ENCODE results near the gene SMIM22. TPM values are rescaled to one million over a fixed set of nuclear protein-coding genes. Genes with fewer than 3 reads are reported as not detected.

Gene SMIM22
- total and polyA plus RNA-seq, 7 experiments from 2014 or later = not detected

- H3K4me3 ChIP-seq (ENCODE audit: low read length) = peak overlapping the region; percentile 79
- Mint-ChIP-seq H3K9me3 (no peaks in the 10 kb centered on the region), H3K4me3 (peak overlapping the region; percentile 81 to 86 (median 86)), H3K36me3 (peaks cover 3 to 11% (median 6%) of the 10 kb centered on the region in 5 donors), H3K4me1 (peaks cover 7 to 19% (median 12%) of the 10 kb centered on the region in 7 donors), H3K27me3 (no peaks in the 10 kb centered on the region), H3K27ac (peak overlapping the region in 8 of 9 donors; percentile 36 to 84 (median 74))
- H3K4me1 ChIP-seq (ENCODE audit: control insufficient read depth in 2 of 2, insufficient read depth in 2 of 2, low read length in 2 of 2) = peaks cover 10 to 18% of the 10 kb centered on the region in 2 donors
- H3K27ac ChIP-seq (ENCODE audit: low read depth, low read length) = peak overlapping the region; percentile 60
- H3K9me3 ChIP-seq (ENCODE audit: control insufficient read depth in 2 of 3, low read length in 3 of 3) = no peaks in the 10 kb centered on the region
- peaks cover 0 to 27% (median 3%) of the 10 kb centered on the region in 3 experiments for H3K36me3 ChIP-seq (ENCODE audit: control insufficient read depth in 2 of 3, insufficient read depth in 3 of 3, low read length in 3 of 3)
- ATAC-seq (peak; percentile 93), DNase-seq (peak; percentile 82 to 97 (median 93))
- ChIA-PET CTCF (interaction anchor here (0.5 to 0.9 kb wide), 4 partner anchors 15 to 186 kb away, joined by 3 to 4 read pairs (median 3); partner anchors contain the start of genes ANKS3 and DNAAF8), POLR2A (interaction anchor here (1.0 to 3.3 kb wide), 6 partner anchors 34 to 187 kb away, joined by 4 to 27 read pairs (median 14); partner anchors contain the start of genes ANKS3, DNAAF8, GLYR1 and UBN1)
- no peaks in the 10 kb centered on the region for H3K27me3 ChIP-seq (ENCODE audit: control insufficient read depth in 2 of 2, insufficient read depth in 2 of 2, low read length in 2 of 2)
- intact Hi-C loops (cut with micrococcal nuclease) = loop anchor here (1.0 to 10.0 kb wide), 15 partner anchors 34 to 1648 kb away; partner anchors contain the start of genes ANKS3 (in 2 of the 2), DNAAF8 (in 2 of the 2), GLYR1 (in 2 of the 2) and MGRN1 (in 2 of the 2)
Measured at GRCh38 chr16:4802659-4803287, 7.6 kb downstream of the SMIM22 start.

DNA sequence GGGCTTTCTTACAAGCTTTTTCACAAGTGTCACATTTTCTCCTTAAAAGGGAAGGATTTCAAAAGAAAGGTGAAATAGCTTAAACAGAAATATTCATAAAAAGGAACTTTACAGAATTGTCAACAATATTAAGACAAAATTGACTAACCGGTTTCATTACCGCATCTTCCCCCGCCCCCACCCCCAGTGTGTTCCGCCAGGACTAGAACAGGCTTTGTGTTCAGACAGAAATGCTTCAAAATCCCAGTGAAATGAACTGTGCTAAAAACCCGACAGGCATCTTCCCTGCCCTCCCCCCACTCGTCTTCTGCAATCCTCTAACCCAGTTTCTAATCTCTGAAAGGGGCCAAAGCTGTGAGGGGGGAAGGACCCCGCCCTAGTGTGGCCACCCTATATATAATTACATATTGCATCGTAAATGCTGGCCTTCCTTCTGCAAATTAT is 8.3 kb downstream of the SMIM22 start:
- no peaks in the 10 kb centered on the region for H3K9me3 ChIP-seq (ENCODE audit: control insufficient read depth in 2 of 3, low read length in 3 of 3)
- intact Hi-C loops (cut with micrococcal nuclease) = loop anchor here (2.0 to 10.0 kb wide), 5 partner anchors 153 to 1649 kb away; partner anchors contain the start of gene MGRN1 (in 1 of the 2)
- Mint-ChIP-seq H3K27ac (peak overlapping the region in 7 of 9 donors; percentile 40 to 84 (median 73)), H3K27me3 (no peaks in the 10 kb centered on the region), H3K36me3 (peaks cover 3 to 12% (median 6%) of the 10 kb centered on the region in 5 donors), H3K4me1 (peaks cover 7 to 19% (median 12%) of the 10 kb centered on the region in 7 donors), H3K9me3 (no peaks in the 10 kb centered on the region), H3K4me3 (peak overlapping the region in 9 of 10 donors; percentile 44 to 86 (median 86))
- CTCF ChIA-PET = interaction anchor here (0.7 to 0.9 kb wide), 3 partner anchors 14 to 186 kb away, joined by 3 to 4 read pairs (median 3); no protein-coding TSS in a partner anchor
- peak overlapping the region; percentile 60 for H3K27ac ChIP-seq (ENCODE audit: low read depth, low read length)
- no peaks in the 10 kb centered on the region for H3K27me3 ChIP-seq (ENCODE audit: control insufficient read depth in 2 of 2, insufficient read depth in 2 of 2, low read length in 2 of 2)
- no peak for ATAC-seq
- peaks cover 10 to 18% of the 10 kb centered on the region in 2 donors for H3K4me1 ChIP-seq (ENCODE audit: control insufficient read depth in 2 of 2, insufficient read depth in 2 of 2, low read length in 2 of 2)
- no peak for DNase-seq
- H3K4me3 ChIP-seq (ENCODE audit: low read length) = peak overlapping the region; percentile 79
- H3K36me3 ChIP-seq (ENCODE audit: control insufficient read depth in 2 of 3, insufficient read depth in 3 of 3, low read length in 3 of 3) = peaks cover 0 to 22% (median 3%) of the 10 kb centered on the region in 3 experiments
- POLR2A ChIA-PET = interaction anchor here (0.6 to 3.3 kb wide), 7 partner anchors 35 to 382 kb away, joined by 3 to 27 read pairs (median 11); partner anchors contain the start of genes ANKS3, DNAAF8, GLYR1 and UBN1

- H3K4me1 Mint-ChIP-seq = peaks cover 7 to 19% (median 12%) of the 10 kb centered on the region in 7 donors
- no peak for ATAC-seq
- POLR2A ChIA-PET = interaction anchor here (0.5 to 3.3 kb wide), 4 partner anchors 22 to 382 kb away, joined by 3 to 27 read pairs (median 7); partner anchors contain the start of genes GLYR1 and UBN1
Measured at GRCh38 chr16:4803898-4804762, 9.0 kb downstream of the SMIM22 start.

GRCh38 chr16:4805231-4805630 is 10.1 kb downstream of the SMIM22 start:
- H3K4me3 ChIP-seq (ENCODE audit: low read length) = no peak overlapping the region
- no peak for DNase-seq
- Mint-ChIP-seq H3K27me3 (no peaks in the 10 kb centered on the region), H3K4me3 (no peak overlapping the region), H3K9me3 (no peaks in the 10 kb centered on the region), H3K27ac (peak overlapping the region in 3 of 9 donors; percentile 9 to 49 (median 46)), H3K36me3 (peaks cover 3 to 12% (median 6%) of the 10 kb centered on the region in 5 donors), H3K4me1 (peaks cover 6 to 19% (median 12%) of the 10 kb centered on the region in 7 donors)
- no peaks in the 10 kb centered on the region for H3K27me3 ChIP-seq (ENCODE audit: control insufficient read depth in 2 of 2, insufficient read depth in 2 of 2, low read length in 2 of 2)
- no peak overlapping the region for H3K27ac ChIP-seq (ENCODE audit: low read depth, low read length)
- H3K4me1 ChIP-seq (ENCODE audit: control insufficient read depth in 2 of 2, insufficient read depth in 2 of 2, low read length in 2 of 2) = peaks cover 10 to 18% of the 10 kb centered on the region in 2 donors
- peaks cover 0 to 39% (median 3%) of the 10 kb centered on the region in 3 experiments for H3K36me3 ChIP-seq (ENCODE audit: control insufficient read depth in 2 of 3, insufficient read depth in 3 of 3, low read length in 3 of 3)
- CTCF ChIA-PET = no interaction called here
- no peaks in the 10 kb centered on the region for H3K9me3 ChIP-seq (ENCODE audit: control insufficient read depth in 2 of 3, low read length in 3 of 3)
- intact Hi-C loops (cut with micrococcal nuclease) = loop anchor here in 1 of 2 donors (10.0 kb wide), 1 partner anchor 1650 kb away; no protein-coding TSS in a partner anchor
- POLR2A ChIA-PET = no interaction called here
- ATAC-seq = no peak

More at GRCh38 chr16:4803898-4804762, 9.0 kb downstream of the SMIM22 start:
- no peak overlapping the region for H3K4me3 ChIP-seq (ENCODE audit: low read length)
- H3K36me3 ChIP-seq (ENCODE audit: control insufficient read depth in 2 of 3, insufficient read depth in 3 of 3, low read length in 3 of 3) = peaks cover 0 to 28% (median 3%) of the 10 kb centered on the region in 3 experiments
- H3K27ac ChIP-seq (ENCODE audit: low read depth, low read length) = no peak overlapping the region
- DNase-seq = no peak
- no peaks in the 10 kb centered on the region for H3K27me3 ChIP-seq (ENCODE audit: control insufficient read depth in 2 of 2, insufficient read depth in 2 of 2, low read length in 2 of 2)
- H3K9me3 ChIP-seq (ENCODE audit: control insufficient read depth in 2 of 3, low read length in 3 of 3) = no peaks in the 10 kb centered on the region
- Mint-ChIP-seq H3K27ac (peak overlapping the region in 2 of 9 donors; percentile 34 to 37), H3K9me3 (no peaks in the 10 kb centered on the region), H3K27me3 (no peaks in the 10 kb centered on the region), H3K36me3 (peaks cover 3 to 12% (median 6%) of the 10 kb centered on the region in 5 donors), H3K4me3 (peak overlapping the region in 5 of 10 donors; percentile 27 to 81 (median 59))
- peaks cover 10 to 18% of the 10 kb centered on the region in 2 donors for H3K4me1 ChIP-seq (ENCODE audit: control insufficient read depth in 2 of 2, insufficient read depth in 2 of 2, low read length in 2 of 2)
- intact Hi-C loops (cut with micrococcal nuclease) = loop anchor here (2.0 to 10.0 kb wide), 5 partner anchors 153 to 1649 kb away; partner anchors contain the start of gene MGRN1 (in 1 of the 2)
- CTCF ChIA-PET = no interaction called here

- no peak overlapping the region for H3K4me3 ChIP-seq (ENCODE audit: low read length)
- peak overlapping the region in 1 of 9 donors; percentile 19 for H3K27ac Mint-ChIP-seq
- DNase-seq = no peak
- H3K4me1 Mint-ChIP-seq = peaks cover 0 to 15% (median 5%) of the 10 kb centered on the region in 7 donors
- H3K27me3 Mint-ChIP-seq = no peaks in the 10 kb centered on the region
- no peaks in the 10 kb centered on the region for H3K9me3 ChIP-seq (ENCODE audit: control insufficient read depth in 2 of 3, low read length in 3 of 3)
- H3K36me3 Mint-ChIP-seq = peaks cover 3 to 15% (median 6%) of the 10 kb centered on the region in 5 donors
- H3K4me3 Mint-ChIP-seq = no peak overlapping the region
- no peaks in the 10 kb centered on the region for H3K27me3 ChIP-seq (ENCODE audit: control insufficient read depth in 2 of 2, insufficient read depth in 2 of 2, low read length in 2 of 2)
- CTCF ChIA-PET = interaction anchor here (0.6 kb wide), 1 partner anchor 62 kb away, joined by 3 read pairs; no protein-coding TSS in a partner anchor
- POLR2A ChIA-PET = interaction anchor here (0.6 kb wide), 2 partner anchors 9 to 1759 kb away, joined by 3 to 4 read pairs; no protein-coding TSS in a partner anchor
- no peak overlapping the region for H3K27ac ChIP-seq (ENCODE audit: low read depth, low read length)
- no peaks in the 10 kb centered on the region for H3K9me3 Mint-ChIP-seq
- peaks cover 10 to 13% of the 10 kb centered on the region in 2 donors for H3K4me1 ChIP-seq (ENCODE audit: control insufficient read depth in 2 of 2, insufficient read depth in 2 of 2, low read length in 2 of 2)
- intact Hi-C loops (cut with micrococcal nuclease) = loop anchor here in 1 of 2 donors (10.0 kb wide), 1 partner anchor 1651 kb away; no protein-coding TSS in a partner anchor
- ATAC-seq = no peak
- peaks cover 0 to 46% (median 7%) of the 10 kb centered on the region in 3 experiments for H3K36me3 ChIP-seq (ENCODE audit: control insufficient read depth in 2 of 3, insufficient read depth in 3 of 3, low read length in 3 of 3)
Measured at GRCh38 chr16:4806280-4806679, 11.1 kb downstream of the SMIM22 start.
